ENCODE results near the gene AKTIP.

DNA sequence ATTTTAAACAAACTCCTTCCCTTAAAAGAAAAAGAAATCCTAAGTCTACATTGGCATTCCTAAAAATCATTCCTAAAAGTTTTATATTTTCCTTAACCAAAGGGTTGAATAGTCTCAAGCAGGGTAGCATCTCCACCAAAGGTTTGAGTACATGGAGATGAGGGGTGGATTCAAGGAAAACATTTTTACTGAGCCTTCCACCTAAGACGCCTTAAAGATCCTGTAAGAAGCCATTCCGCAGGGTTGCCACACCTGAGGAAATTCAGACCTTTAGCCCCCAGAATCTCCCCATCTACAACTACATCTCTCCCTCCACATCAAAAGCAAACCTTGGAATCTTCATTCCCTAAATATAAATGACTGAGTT, 7.7 kb upstream of the AKTIP start:
- TF ChIP-seq POLR2A (IDR thresholded peaks at IDR 0.05) (no peak), CTCF (IDR thresholded peaks at IDR 0.05) (no peak)
